Mucosa of gallbladder (tissue), 1 donor: ENCODE data around the gene ZNF607. TPM values are rescaled to one million over a fixed set of nuclear protein-coding genes. Genes with fewer than 3 reads are reported as not detected.

Experiments
- total RNA-seq: library from RNA; stranded (reverse); gene quantifications from one replicate; pipeline ENCODE4 v1.2.1, GENCODE V29; 2021
- donor health status: DM: no; HTN: no; CAD: no.

The ZNF607 gene
- total RNA-seq, 1 donor from 2014 or later: 15.3 TPM

Other genes starting within 250 kb of the ZNF607 start
- gene ZNF793, start 212.8 kb downstream of the ZNF607 start, total RNA-seq: 10.8 TPM
- gene ZNF571, start 125.0 kb downstream of the ZNF607 start, total RNA-seq: 7.3 TPM
- gene ZNF540, start 124.9 kb downstream of the ZNF607 start, total RNA-seq: 3.1 TPM
- gene ZFP30, start 64.3 kb downstream of the ZNF607 start, total RNA-seq: 16.0 TPM
- 8.3 TPM for gene ZNF573, start 59.8 kb upstream of the ZNF607 start, total RNA-seq
- not detected for gene WDR87, start 186.8 kb upstream of the ZNF607 start, total RNA-seq
- 74.6 TPM for gene SIPA1L3, start 187.4 kb upstream of the ZNF607 start, total RNA-seq